ENCODE measurements around the gene EPHB2. TPM values are rescaled to one million over a fixed set of nuclear protein-coding genes. Genes with fewer than 3 reads are reported as not detected.

The EPHB2 gene
- total and polyA plus RNA-seq, 2 of the 8 experiments (the other 6 are each of a cell fraction or from before 2014, with no cell fraction given) = 15.8 to 17.2 TPM

DNA sequence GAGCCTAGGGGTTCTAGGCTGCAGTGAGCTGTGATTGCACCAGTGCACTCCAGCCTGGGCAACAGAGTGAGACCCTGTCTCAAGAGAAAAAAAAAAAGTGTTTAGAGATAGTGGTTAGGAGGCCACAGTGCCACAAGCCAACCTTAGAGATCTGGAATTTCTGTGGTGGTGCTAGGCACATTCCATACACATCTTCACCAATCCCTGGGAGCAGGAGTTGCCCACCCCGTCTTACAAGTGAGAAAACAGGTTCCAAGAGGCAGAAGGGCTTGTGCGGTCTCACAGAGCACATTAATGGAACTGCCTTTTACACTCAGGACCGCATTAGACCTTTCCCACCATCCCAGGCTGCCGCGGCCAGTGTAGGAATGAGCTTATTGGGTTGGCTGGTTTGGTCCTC lies 93.2 kb downstream of the EPHB2 start (continued):
- no peak for TF ChIP-seq RFX5 (IDR thresholded peaks at IDR 0.05; ENCODE audit: borderline replicate concordance, low read depth, low read length)
- no peak for TF ChIP-seq HDAC6 (IDR thresholded peaks at IDR 0.05; ENCODE audit: low read depth, low read length)
- TF ChIP-seq, protein P1, sequence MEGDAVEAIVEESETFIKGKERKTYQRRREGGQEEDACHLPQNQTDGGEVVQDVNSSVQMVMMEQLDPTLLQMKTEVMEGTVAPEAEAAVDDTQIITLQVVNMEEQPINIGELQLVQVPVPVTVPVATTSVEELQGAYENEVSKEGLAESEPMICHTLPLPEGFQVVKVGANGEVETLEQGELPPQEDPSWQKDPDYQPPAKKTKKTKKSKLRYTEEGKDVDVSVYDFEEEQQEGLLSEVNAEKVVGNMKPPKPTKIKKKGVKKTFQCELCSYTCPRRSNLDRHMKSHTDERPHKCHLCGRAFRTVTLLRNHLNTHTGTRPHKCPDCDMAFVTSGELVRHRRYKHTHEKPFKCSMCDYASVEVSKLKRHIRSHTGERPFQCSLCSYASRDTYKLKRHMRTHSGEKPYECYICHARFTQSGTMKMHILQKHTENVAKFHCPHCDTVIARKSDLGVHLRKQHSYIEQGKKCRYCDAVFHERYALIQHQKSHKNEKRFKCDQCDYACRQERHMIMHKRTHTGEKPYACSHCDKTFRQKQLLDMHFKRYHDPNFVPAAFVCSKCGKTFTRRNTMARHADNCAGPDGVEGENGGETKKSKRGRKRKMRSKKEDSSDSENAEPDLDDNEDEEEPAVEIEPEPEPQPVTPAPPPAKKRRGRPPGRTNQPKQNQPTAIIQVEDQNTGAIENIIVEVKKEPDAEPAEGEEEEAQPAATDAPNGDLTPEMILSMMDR (IDR thresholded peaks at IDR 0.05; ENCODE audit: control extremely low read depth in 1 of 3, insufficient read depth in 1 of 3, low read depth in 1 of 3, low read length in 3 of 3) = no peak
- no peak for TF ChIP-seq EGR1 (IDR thresholded peaks at IDR 0.05; ENCODE audit: borderline replicate concordance, low read depth, low read length)
- TF ChIP-seq, protein P2, sequence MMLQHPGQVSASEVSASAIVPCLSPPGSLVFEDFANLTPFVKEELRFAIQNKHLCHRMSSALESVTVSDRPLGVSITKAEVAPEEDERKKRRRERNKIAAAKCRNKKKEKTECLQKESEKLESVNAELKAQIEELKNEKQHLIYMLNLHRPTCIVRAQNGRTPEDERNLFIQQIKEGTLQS (IDR thresholded peaks at IDR 0.05; ENCODE audit: insufficient read depth, low read depth, low read length) = no peak
- no peak for TF ChIP-seq KDM4A (IDR thresholded peaks at IDR 0.05; ENCODE audit: low read depth, low read length, severe bottlenecking)
